ENCODE measurements around the gene FAM168A.

FAM168A gene

GRCh38 chr11:73524774-73525173, 73.1 kb downstream of the FAM168A start:
- DNase-seq (ENCODE audit: low read depth), result no peak
- TF ChIP-seq CTCF (IDR thresholded peaks at IDR 0.05; ENCODE audit: low read depth, low read length, missing control alignments), result no peak
- H3K4me3 ChIP-seq (ENCODE audit: low read depth, low read length), result no peak overlapping the region

GRCh38 chr11:73521621-73522020, 76.3 kb downstream of the FAM168A start:
- no peak for TF ChIP-seq CTCF (IDR thresholded peaks at IDR 0.05; ENCODE audit: low read depth, low read length, missing control alignments)
- no peak overlapping the region for H3K4me3 ChIP-seq (ENCODE audit: low read depth, low read length)
- no peak for DNase-seq (ENCODE audit: low read depth)

- DNase-seq (ENCODE audit: low read depth), result no peak
- no peak overlapping the region for H3K4me3 ChIP-seq (ENCODE audit: low read depth, low read length)
- TF ChIP-seq CTCF (IDR thresholded peaks at IDR 0.05; ENCODE audit: low read depth, low read length, missing control alignments), result no peak
Observed at GRCh38 chr11:73520353-73521061, 77.4 kb downstream of the FAM168A start.

GRCh38 chr11:73519266-73519665, 78.6 kb downstream of the FAM168A start:
- no peak overlapping the region for H3K4me3 ChIP-seq (ENCODE audit: low read depth, low read length)
- no peak for TF ChIP-seq CTCF (IDR thresholded peaks at IDR 0.05; ENCODE audit: low read depth, low read length, missing control alignments)
- DNase-seq (ENCODE audit: low read depth), result no peak

- DNase-seq (ENCODE audit: low read depth), result no peak
- no peak overlapping the region for H3K4me3 ChIP-seq (ENCODE audit: low read depth, low read length)
- TF ChIP-seq CTCF (IDR thresholded peaks at IDR 0.05; ENCODE audit: low read depth, low read length, missing control alignments), result no peak
Observed at GRCh38 chr11:73518195-73518594, 79.7 kb downstream of the FAM168A start.

GRCh38 chr11:73516080-73516479, 81.8 kb downstream of the FAM168A start:
- no peak for DNase-seq (ENCODE audit: low read depth)
- TF ChIP-seq CTCF (IDR thresholded peaks at IDR 0.05; ENCODE audit: low read depth, low read length, missing control alignments), result no peak

GRCh38 chr11:73513707-73514106, 84.2 kb downstream of the FAM168A start:
- TF ChIP-seq CTCF (IDR thresholded peaks at IDR 0.05; ENCODE audit: low read depth, low read length, missing control alignments), result no peak
- no peak overlapping the region for H3K4me3 ChIP-seq (ENCODE audit: low read depth, low read length)
- no peak for DNase-seq (ENCODE audit: low read depth)

More at GRCh38 chr11:73516080-73516479, 81.8 kb downstream of the FAM168A start:
- no peak overlapping the region for H3K4me3 ChIP-seq (ENCODE audit: low read depth, low read length)

Measured in GM12864 (cell line).